Mesendoderm (in vitro differentiated cells): ENCODE results near the gene SHANK3.

ENCODE experiments used
- DNase-seq: peaks from one replicate; pipeline ENCODE4 v3.0.0; 2013
- H2AK5ac ChIP-seq: 2 replicates; pipeline ENCODE4 v1.6.1; 2013; ENCODE audit warnings: low read length, inconsistent platforms
- H2BK120ac ChIP-seq: 2 replicates; pipeline ENCODE4 v1.6.1; 2013; ENCODE audit warnings: low read depth, mild to moderate bottlenecking, low read length, moderate library complexity, mixed read lengths
- H2BK15ac ChIP-seq: replicated peaks from 2 replicates; pipeline ENCODE4 v1.6.1; 2013; ENCODE audit warnings: low read depth, mild to moderate bottlenecking, moderate library complexity
- H2BK5ac ChIP-seq: 2 replicates; pipeline ENCODE4 v1.6.1; 2013; ENCODE audit warnings: low read length, inconsistent platforms
- H3K18ac ChIP-seq: 2 replicates; pipeline ENCODE4 v1.6.1; 2013; ENCODE audit warnings: mild to moderate bottlenecking, low read length, mixed read lengths
- H3K23ac ChIP-seq: one replicate; pipeline ENCODE4 v1.6.1; 2013; ENCODE audit warnings: low read length
- H3K27ac ChIP-seq: 2 replicates; pipeline ENCODE4 v1.5.1; 2013; ENCODE audit warnings: low read depth, mild to moderate bottlenecking, inconsistent platforms, low read length, moderate library complexity
- H3K27me3 ChIP-seq: 2 replicates; pipeline ENCODE4 v1.6.1; 2013; ENCODE audit warnings: low read length, control low read depth, mild to moderate bottlenecking, inconsistent platforms; ENCODE audit not compliant: insufficient read depth, poor library complexity
- H3K36me3 ChIP-seq: 2 replicates; pipeline ENCODE4 v1.6.1; 2013; ENCODE audit warnings: low read length, inconsistent platforms; ENCODE audit not compliant: control insufficient read depth, insufficient read depth
- H3K4ac ChIP-seq: one replicate; pipeline ENCODE4 v1.6.1; 2013; ENCODE audit warnings: low read depth, mild to moderate bottlenecking, low read length, moderate library complexity
- H3K4me1 ChIP-seq: 2 replicates; pipeline ENCODE4 v1.6.1; 2013; ENCODE audit warnings: low read depth, low read length, inconsistent platforms; ENCODE audit not compliant: control insufficient read depth
- H3K4me2 ChIP-seq: 2 replicates; pipeline ENCODE4 v1.6.1; 2013; ENCODE audit warnings: low read length
- H3K4me3 ChIP-seq: 2 replicates; pipeline ENCODE4 v1.5.1; 2013; ENCODE audit warnings: mild to moderate bottlenecking, low read length
- H3K56ac ChIP-seq: one replicate; pipeline ENCODE4 v1.6.1; 2013; ENCODE audit warnings: low read length
- H3K79me1 ChIP-seq: 2 replicates; pipeline ENCODE4 v1.6.1; 2013; ENCODE audit warnings: low read length, inconsistent platforms
- H3K79me2 ChIP-seq: 2 replicates; pipeline ENCODE4 v1.6.1; 2013; ENCODE audit warnings: mild to moderate bottlenecking, low read length; ENCODE audit not compliant: control insufficient read depth, insufficient read depth
- H3K9ac ChIP-seq: 2 replicates; pipeline ENCODE4 v1.6.1; 2013; ENCODE audit warnings: low read length, inconsistent platforms
- H4K5ac ChIP-seq: one replicate; pipeline ENCODE4 v1.6.1; 2013; ENCODE audit warnings: low read length
- H4K8ac ChIP-seq: one replicate; pipeline ENCODE4 v1.6.1; 2013; ENCODE audit warnings: low read depth, mild to moderate bottlenecking, control low read depth, low read length, moderate library complexity
- WGBS: extraction: QIAGEN DNeasy Blood & Tissue Kit; methylation state at CpG from one replicate; pipeline ENCODE4 v1.1.7; 2013; ENCODE audit warnings: low lambda C conversion rate, missing lambda C conversion rate; ENCODE audit not compliant: insufficient coverage; ENCODE audit errors: extremely low coverage; 5-methylcytosine and 5-hydroxymethylcytosine counted together

The SHANK3 gene

DNA sequence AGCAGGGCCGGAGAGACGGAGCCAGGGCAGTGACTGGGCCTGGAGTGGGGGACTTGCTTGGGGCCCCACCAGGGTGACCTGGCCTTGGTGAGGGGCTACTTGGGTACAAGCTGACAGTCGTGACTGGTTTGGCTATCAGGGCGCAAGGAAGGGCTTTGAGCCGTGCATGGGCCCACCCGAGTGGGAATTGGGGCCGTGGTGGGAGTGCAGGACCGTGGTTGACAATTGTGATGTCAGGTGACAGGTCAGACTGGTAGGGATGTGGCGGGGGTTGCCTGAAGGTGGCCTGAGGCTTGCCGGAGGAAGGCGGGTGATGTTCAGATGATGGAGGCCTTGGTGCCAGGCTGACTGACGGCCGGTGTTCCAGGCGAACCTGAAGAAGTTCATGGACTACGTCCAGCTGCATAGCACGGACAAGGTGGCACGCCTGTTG lies 5.6 kb downstream of the SHANK3 start:
- Histone ChIP-seq H3K27me3 (no peaks in the 10 kb centered on the region), H3K79me1 (no peaks in the 10 kb centered on the region), H3K27ac (no peak overlapping the region), H3K36me3 (no peaks in the 10 kb centered on the region), H2AK5ac (no peak overlapping the region), H3K4ac (no peak overlapping the region), H3K4me1 (no peaks in the 10 kb centered on the region), H4K5ac (no peak overlapping the region), H2BK15ac (no peak overlapping the region), H3K4me3 (no peak overlapping the region), H3K18ac (no peak overlapping the region), H2BK120ac (no peak overlapping the region), H2BK5ac (no peak overlapping the region), H3K9ac (no peak overlapping the region), H3K23ac (no peak overlapping the region), H3K4me2 (no peak overlapping the region), H3K79me2 (no peaks in the 10 kb centered on the region), H3K56ac (no peak overlapping the region), H4K8ac (no peak overlapping the region)
- no CpG with 5 or more reads among the region's 17 CpGs for WGBS
- DNase-seq, result no peak

- H2AK5ac ChIP-seq, result no peak overlapping the region
- no peak overlapping the region for H4K5ac ChIP-seq
- no peaks in the 10 kb centered on the region for H3K4me1 ChIP-seq
- no peak for DNase-seq
- H3K18ac ChIP-seq, result no peak overlapping the region
- H3K4ac ChIP-seq, result no peak overlapping the region
- H4K8ac ChIP-seq, result no peak overlapping the region
- no peak overlapping the region for H2BK120ac ChIP-seq
- H3K79me1 ChIP-seq, result no peaks in the 10 kb centered on the region
- H2BK15ac ChIP-seq, result no peak overlapping the region
- H3K23ac ChIP-seq, result no peak overlapping the region
- H3K79me2 ChIP-seq, result no peaks in the 10 kb centered on the region
- no peak overlapping the region for H3K4me3 ChIP-seq
- no peak overlapping the region for H3K27ac ChIP-seq
- no peak overlapping the region for H3K56ac ChIP-seq
- H3K36me3 ChIP-seq, result no peaks in the 10 kb centered on the region
- no peak overlapping the region for H3K9ac ChIP-seq
- no peaks in the 10 kb centered on the region for H3K27me3 ChIP-seq
- H3K4me2 ChIP-seq, result no peak overlapping the region
- H2BK5ac ChIP-seq, result no peak overlapping the region
- WGBS, result no CpG with 5 or more reads among the region's 30 CpGs
Measured at GRCh38 chr22:50678651-50679521, 6.3 kb downstream of the SHANK3 start.

- Histone ChIP-seq H3K18ac (no peak overlapping the region), H3K9ac (no peak overlapping the region), H4K5ac (no peak overlapping the region), H3K4me2 (no peak overlapping the region), H2BK15ac (no peak overlapping the region), H3K36me3 (no peaks in the 10 kb centered on the region), H3K23ac (no peak overlapping the region), H2AK5ac (no peak overlapping the region), H4K8ac (no peak overlapping the region), H3K79me2 (no peaks in the 10 kb centered on the region), H3K27me3 (no peaks in the 10 kb centered on the region), H2BK5ac (no peak overlapping the region), H3K79me1 (no peaks in the 10 kb centered on the region), H3K4me1 (no peaks in the 10 kb centered on the region), H3K4me3 (no peak overlapping the region), H3K56ac (no peak overlapping the region), H3K4ac (no peak overlapping the region), H3K27ac (no peak overlapping the region), H2BK120ac (no peak overlapping the region)
- no peak for DNase-seq
- WGBS, result no CpG with 5 or more reads among the region's 21 CpGs
Measured at GRCh38 chr22:50683086-50683993, 10.7 kb downstream of the SHANK3 start.

DNA sequence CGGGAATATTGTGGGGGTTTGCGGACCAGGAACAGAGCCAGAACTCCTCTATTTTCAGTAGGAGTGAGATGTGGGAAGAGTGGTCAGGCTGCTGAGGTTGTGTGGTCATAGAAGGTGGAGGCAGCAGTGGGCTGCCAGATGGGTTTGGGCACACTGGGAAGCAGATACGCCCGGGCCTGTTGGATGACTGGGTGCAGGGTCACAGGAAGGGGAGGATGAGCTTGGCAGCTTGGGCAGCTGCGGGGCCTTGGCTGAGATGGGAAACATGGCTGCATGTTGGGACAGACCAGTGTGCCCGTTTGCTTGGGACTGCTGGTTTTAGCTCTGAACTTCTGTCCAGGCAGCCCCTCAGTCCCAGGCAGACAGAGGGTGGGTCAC lies 11.4 kb downstream of the SHANK3 start:
- Histone ChIP-seq H4K5ac (no peak overlapping the region), H2BK15ac (no peak overlapping the region), H3K4me2 (no peak overlapping the region), H3K79me1 (no peaks in the 10 kb centered on the region), H3K4me1 (no peaks in the 10 kb centered on the region), H3K23ac (no peak overlapping the region), H3K4me3 (no peak overlapping the region), H3K27ac (no peak overlapping the region), H3K79me2 (no peaks in the 10 kb centered on the region), H4K8ac (no peak overlapping the region), H2BK120ac (no peak overlapping the region), H3K36me3 (no peaks in the 10 kb centered on the region), H3K18ac (no peak overlapping the region), H3K4ac (no peak overlapping the region), H3K56ac (no peak overlapping the region), H2BK5ac (no peak overlapping the region), H2AK5ac (no peak overlapping the region), H3K9ac (no peak overlapping the region), H3K27me3 (no peaks in the 10 kb centered on the region)
- DNase-seq, result no peak
- no CpG with 5 or more reads among the region's 6 CpGs for WGBS

DNA sequence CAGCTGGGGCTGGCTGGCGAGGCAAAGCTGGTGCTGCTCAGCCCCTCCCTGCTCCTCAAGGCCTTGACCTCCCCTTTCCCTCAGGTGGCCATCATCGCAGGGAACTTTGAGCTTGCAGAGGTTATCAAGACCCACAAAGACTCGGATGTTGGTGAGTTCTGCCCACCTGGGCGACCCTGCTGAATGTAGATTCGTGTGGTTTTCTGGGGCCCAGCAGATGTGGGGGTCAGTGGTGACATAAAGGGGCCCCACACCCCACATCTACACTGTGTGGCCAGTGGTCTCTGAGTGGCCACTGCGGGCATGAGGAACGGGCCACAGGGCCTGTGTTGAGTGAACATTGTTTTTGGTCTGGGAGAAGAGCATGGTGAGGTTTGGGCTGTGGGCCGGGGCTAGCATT lies 11.9 kb downstream of the SHANK3 start:
- no peak overlapping the region for H3K4ac ChIP-seq
- no CpG with 5 or more reads among the region's 8 CpGs for WGBS
- H3K79me2 ChIP-seq, result no peaks in the 10 kb centered on the region
- H3K23ac ChIP-seq, result no peak overlapping the region
- H3K4me1 ChIP-seq, result no peaks in the 10 kb centered on the region
- no peak overlapping the region for H3K9ac ChIP-seq
- no peak overlapping the region for H2BK120ac ChIP-seq
- no peaks in the 10 kb centered on the region for H3K36me3 ChIP-seq
- H3K18ac ChIP-seq, result no peak overlapping the region
- no peak overlapping the region for H3K27ac ChIP-seq
- no peak overlapping the region for H4K8ac ChIP-seq
- H4K5ac ChIP-seq, result no peak overlapping the region
- H2BK15ac ChIP-seq, result no peak overlapping the region
- H2BK5ac ChIP-seq, result no peak overlapping the region
- no peak overlapping the region for H2AK5ac ChIP-seq
- H3K4me3 ChIP-seq, result no peak overlapping the region
- no peak for DNase-seq
- H3K27me3 ChIP-seq, result no peaks in the 10 kb centered on the region
- no peaks in the 10 kb centered on the region for H3K79me1 ChIP-seq
- H3K56ac ChIP-seq, result no peak overlapping the region
- H3K4me2 ChIP-seq, result no peak overlapping the region
